K562 (cell line): ENCODE data around the gene SCAP. TPM values are rescaled to one million over a fixed set of nuclear protein-coding genes. Genes with fewer than 3 reads are reported as not detected.

Experiments used
- ADNP ChIP-seq: fragments of 200-800 bp; sonication (Bioruptor generic); IDR thresholded peaks from 2 replicates; pipeline ENCODE4 v1.6.1; 2016; ENCODE audit warnings: missing genetic modification characterization, missing compliant biosample characterization
- ATF1 ChIP-seq, 2 experiments: fragments of 450-650 bp in 1 of 2; IDR thresholded peaks; 2 replicates each; pipeline ENCODE4 v1.6.1; 2016; ENCODE audit warnings: missing compliant biosample characterization in 1 of 2, missing genetic modification characterization in 1 of 2
- BRD9 ChIP-seq: fragments of 450-650 bp; IDR thresholded peaks from 2 replicates; pipeline ENCODE4 v1.6.1; 2018; ENCODE audit warnings: low read depth; ENCODE audit not compliant: partially characterized antibody
- CCNT2 ChIP-seq: IDR thresholded peaks from 2 replicates; pipeline ENCODE4 v1.6.1; 2011; ENCODE audit warnings: borderline replicate concordance, low read depth, mild to moderate bottlenecking, moderate library complexity, mixed read lengths, low read length; ENCODE audit not compliant: insufficient read length; ENCODE audit errors: extremely low read depth
- HNRNPL ChIP-seq: fragments of 200-400 bp; formaldehyde crosslinking; IDR thresholded peaks from 2 replicates; pipeline ENCODE4 v1.6.1; 2017; ENCODE audit warnings: low read depth, mild to moderate bottlenecking, low read length
- JUNB ChIP-seq: fragments of 450-650 bp; formaldehyde crosslinking; conservative IDR thresholded peaks from 2 replicates; pipeline ENCODE4 v1.4.0; 2020; ENCODE audit warnings: mild to moderate bottlenecking
- MIER1 ChIP-seq: fragments of 450-650 bp; IDR thresholded peaks from 2 replicates; pipeline ENCODE4 v1.6.1; 2016; ENCODE audit warnings: antibody characterized with exemption, mild to moderate bottlenecking, low read depth
- MYC ChIP-seq, 2 experiments: fragments of 250-450 bp in 1 of 2; sonication (Bioruptor Pico) in 1 of 2; IDR thresholded peaks; 2 replicates each; pipeline versions ENCODE4 v1.5.1 to v1.6.1; 2012 to 2021; ENCODE audit warnings: low read depth in 2 of 2, borderline replicate concordance in 1 of 2, improper control_type of control experiment in 1 of 2, low read length in 1 of 2, mild to moderate bottlenecking in 1 of 2, moderate library complexity in 1 of 2
- NR4A1 ChIP-seq, 2 experiments: fragments of 250-450 bp in 1 of 2; fragments of 450-650 bp in 1 of 2; sonication (Bioruptor Pico) in 1 of 2; IDR thresholded peaks; 2 replicates each; pipeline versions ENCODE4 v1.4.0 to v1.6.1; 2016 to 2020; ENCODE audit warnings: mild to moderate bottlenecking in 2 of 2, missing compliant biosample characterization in 1 of 2, missing genetic modification characterization in 1 of 2, moderate library complexity in 1 of 2
- PHB ChIP-seq: fragments of 250-450 bp; sonication (Bioruptor Pico); IDR thresholded peaks from 2 replicates; pipeline ENCODE4 v1.5.0; 2021
- PREB ChIP-seq: sonication (generic); formaldehyde crosslinking; IDR thresholded peaks from 2 replicates; pipeline ENCODE4 v1.8.1; 2023; ENCODE audit warnings: mild to moderate bottlenecking, missing genetic modification reagents
- RBM25 ChIP-seq: fragments of 200-400 bp; formaldehyde crosslinking; IDR thresholded peaks from 2 replicates; pipeline ENCODE4 v1.6.1; 2018; ENCODE audit warnings: low read length, low read depth, moderate library complexity; ENCODE audit not compliant: severe bottlenecking
- SLC30A9 ChIP-seq: fragments of 250-450 bp; sonication (Bioruptor Pico); IDR thresholded peaks from 2 replicates; pipeline ENCODE4 v1.8.0; 2022; ENCODE audit warnings: mild to moderate bottlenecking, moderate library complexity
- TGIF2 ChIP-seq: sonication (generic); formaldehyde crosslinking; IDR thresholded peaks from 2 replicates; pipeline ENCODE4 v1.8.1; 2022; ENCODE audit warnings: mild to moderate bottlenecking, missing genetic modification reagents, moderate library complexity
- ZBTB8A ChIP-seq: fragments of 450-650 bp; IDR thresholded peaks from 2 replicates; pipeline ENCODE4 v1.6.1; 2018; ENCODE audit warnings: mild to moderate bottlenecking, moderate library complexity; ENCODE audit not compliant: partially characterized antibody
- ZC3H8 ChIP-seq: fragments of 450-650 bp; IDR thresholded peaks from 2 replicates; pipeline ENCODE4 v1.6.1; 2017
- ZNF232 ChIP-seq: sonication (generic); formaldehyde crosslinking; IDR thresholded peaks from 2 replicates; pipeline ENCODE4 v1.8.0; 2022; ENCODE audit warnings: mild to moderate bottlenecking, missing genetic modification reagents
- ZNF445 ChIP-seq: fragments of 250-450 bp; sonication (Bioruptor Pico); IDR thresholded peaks from 2 replicates; pipeline ENCODE4 v1.4.0; 2020; ENCODE audit warnings: low read depth, mild to moderate bottlenecking, moderate library complexity
- ZNF507 ChIP-seq: conservative IDR thresholded peaks from 2 replicates; pipeline ENCODE4 v1.6.1; 2017; ENCODE audit warnings: missing genetic modification characterization, missing compliant biosample characterization
- ZNF57 ChIP-seq: fragments of 450-650 bp; formaldehyde crosslinking; IDR thresholded peaks from 2 replicates; pipeline ENCODE4 v1.4.0; 2020; ENCODE audit warnings: mild to moderate bottlenecking, moderate library complexity
- ZNF668 ChIP-seq: fragments of 250-450 bp; sonication (Bioruptor Pico); IDR thresholded peaks from 2 replicates; pipeline ENCODE4 v1.8.0; 2022; ENCODE audit warnings: mild to moderate bottlenecking, inconsistent platforms
- ZNF717 ChIP-seq: fragments of 250-450 bp; sonication (Bioruptor Pico); IDR thresholded peaks from 2 replicates; pipeline ENCODE4 v1.5.0; 2021
- ZNF740 ChIP-seq, 3 experiments: fragments of 200-800 bp in 1 of 3; sonication (Bioruptor generic) in 1 of 3; sonication (generic) in 1 of 3; formaldehyde crosslinking in 1 of 3; IDR thresholded peaks; 2 replicates each; pipeline versions ENCODE4 v1.6.1 to v1.8.0; 2016 to 2022; ENCODE audit warnings: mild to moderate bottlenecking in 2 of 3, missing compliant biosample characterization in 2 of 3, missing genetic modification characterization in 2 of 3, missing genetic modification reagents in 1 of 3
- polyA plus RNA-seq, 8 experiments: library from polyadenylated mRNA; depleted of rRNA in 4 of 8; stranded (reverse) in 5 of 8; unstranded in 3 of 8; fragments of >200 nt; fragmentation: Nextera tagmentation in 2 of 8; fragmentation: Illumina TruSeq in 1 of 8; extraction: Ambion mirVana in 2 of 8; extraction: Trizol in 1 of 8; gene quantifications; 2 replicates each; pipeline versions ENCODE4 v1.2.1 to v1.2.3, GENCODE V29; 2011 to 2014; ENCODE audit warnings: inconsistent platforms in 1 of 8, missing spikeins in 1 of 8
- total RNA-seq, 7 experiments: library from RNA; depleted of rRNA in 6 of 7; stranded (reverse); fragments of >200 nt in 6 of 7; fragmentation: Illumina TruSeq in 2 of 7; extraction: Trizol in 2 of 7; gene quantifications; 2 replicates each; pipeline versions ENCODE4 v1.2.1 to v1.2.3, GENCODE V29; 2011 to 2021; ENCODE audit warnings: low replicate concordance in 1 of 7
- TF ChIP-seq, protein P1 (sequence below): sonication (generic); formaldehyde crosslinking; IDR thresholded peaks from 2 replicates; pipeline ENCODE4 v1.8.1; 2023; ENCODE audit warnings: mild to moderate bottlenecking, missing genetic modification reagents

The SCAP gene
- total and polyA plus RNA-seq, 9 of the 15 experiments (the other 6 are each of a cell fraction or from before 2014, with no cell fraction given), result 2.6 to 104 (median 37.8) TPM

DNA sequence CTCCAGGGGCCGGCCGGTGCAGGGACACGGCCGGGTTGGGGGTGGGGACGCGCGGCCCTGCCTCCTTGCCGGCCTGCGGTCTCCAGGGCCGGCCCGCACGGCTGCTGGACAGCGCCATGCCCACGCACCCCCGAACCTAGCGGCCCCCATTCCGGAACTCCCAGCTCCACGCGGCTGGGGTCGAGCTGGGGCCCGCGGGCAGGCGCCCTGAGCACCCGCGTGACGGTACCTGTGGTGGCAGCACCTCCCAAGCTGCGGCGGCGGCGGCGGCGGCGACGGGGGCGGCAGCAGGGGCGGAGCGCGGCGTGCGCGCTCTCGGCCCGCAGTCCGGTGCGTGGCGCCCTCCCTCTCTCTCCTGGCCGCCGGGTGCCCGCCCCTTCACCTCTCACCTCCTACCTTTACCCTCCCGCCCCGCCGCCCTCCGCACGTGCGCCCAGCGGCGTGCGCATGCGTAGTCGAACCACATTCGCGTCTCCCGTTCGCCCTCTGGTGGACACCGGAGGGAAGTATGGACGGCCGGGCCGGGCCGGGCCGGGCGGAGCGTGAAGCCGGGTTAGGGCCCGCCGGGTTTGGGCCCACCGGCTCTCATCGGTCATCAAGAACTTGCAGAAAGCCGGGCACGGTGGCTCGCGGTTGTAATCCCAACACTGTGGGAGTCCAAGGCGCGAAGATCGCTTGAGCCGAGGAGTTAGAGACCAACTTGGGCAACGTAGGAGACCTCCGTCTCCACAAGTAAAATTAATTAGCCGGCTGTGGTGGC, at the start of gene SCAP (continued):
- TF ChIP-seq SLC30A9, result 0 out of 2 replicates have a peak, but pooled peaks have one; percentile 71
- no peak for TF ChIP-seq PREB (CRISPR knock-in tag)
- peak; percentile 70; the same call in 1 of the 2 replicates for TF ChIP-seq ZNF740 (CRISPR knock-in tag; IDR thresholded peaks at IDR 0.05)
- no peak; a peak in 1 of 4 replicates for TF ChIP-seq ZNF740 (tag; IDR thresholded peaks at IDR 0.05)
- TF ChIP-seq RBM25, result peak; percentile 38
- TF ChIP-seq HNRNPL, result peak; percentile 95
- no peak for TF ChIP-seq ATF1 (CRISPR knock-in tag; IDR thresholded peaks at IDR 0.05)
- peak; percentile 85 for TF ChIP-seq ATF1 (tag; IDR thresholded peaks at IDR 0.05)
- TF ChIP-seq ADNP (tag), result no peak
- TF ChIP-seq ZNF232, result 0 out of 2 replicates have a peak, but pooled peaks have one; percentile 33
- TF ChIP-seq, protein P1, sequence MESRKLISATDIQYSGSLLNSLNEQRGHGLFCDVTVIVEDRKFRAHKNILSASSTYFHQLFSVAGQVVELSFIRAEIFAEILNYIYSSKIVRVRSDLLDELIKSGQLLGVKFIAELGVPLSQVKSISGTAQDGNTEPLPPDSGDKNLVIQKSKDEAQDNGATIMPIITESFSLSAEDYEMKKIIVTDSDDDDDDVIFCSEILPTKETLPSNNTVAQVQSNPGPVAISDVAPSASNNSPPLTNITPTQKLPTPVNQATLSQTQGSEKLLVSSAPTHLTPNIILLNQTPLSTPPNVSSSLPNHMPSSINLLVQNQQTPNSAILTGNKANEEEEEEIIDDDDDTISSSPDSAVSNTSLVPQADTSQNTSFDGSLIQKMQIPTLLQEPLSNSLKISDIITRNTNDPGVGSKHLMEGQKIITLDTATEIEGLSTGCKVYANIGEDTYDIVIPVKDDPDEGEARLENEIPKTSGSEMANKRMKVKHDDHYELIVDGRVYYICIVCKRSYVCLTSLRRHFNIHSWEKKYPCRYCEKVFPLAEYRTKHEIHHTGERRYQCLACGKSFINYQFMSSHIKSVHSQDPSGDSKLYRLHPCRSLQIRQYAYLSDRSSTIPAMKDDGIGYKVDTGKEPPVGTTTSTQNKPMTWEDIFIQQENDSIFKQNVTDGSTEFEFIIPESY, result peak; percentile 79; the same call in 1 of the 2 replicates
- no peak for TF ChIP-seq MIER1
- TF ChIP-seq BRD9, result no peak
- peak; percentile 95 for TF ChIP-seq CCNT2
- no peak for TF ChIP-seq JUNB (CRISPR knock-in tag)
- no peak for TF ChIP-seq ZNF57 (CRISPR knock-in tag)
- no peak for TF ChIP-seq ZNF668 (CRISPR knock-in tag)
- TF ChIP-seq ZC3H8, result no peak
- peak; percentile 99 for TF ChIP-seq MYC (IDR thresholded peaks at IDR 0.05; ENCODE audit: low read depth, low read length)
- peak; percentile 80 for TF ChIP-seq MYC (CRISPR knock-in tag; IDR thresholded peaks at IDR 0.05; ENCODE audit: borderline replicate concordance, low read depth)
- TF ChIP-seq ZNF507, result no peak
- TF ChIP-seq ZNF445, result no peak
- TF ChIP-seq TGIF2 (CRISPR knock-in tag), result no peak
- TF ChIP-seq PHB, result peak; percentile 75; the same call in 1 of the 2 replicates
- TF ChIP-seq ZBTB8A, result no peak
- TF ChIP-seq NR4A1 (CRISPR knock-in tag; IDR thresholded peaks at IDR 0.05), result peak; percentile 89; the same call in 1 of the 2 replicates
- 0 out of 2 replicates have a peak, but pooled peaks have one; percentile 57 for TF ChIP-seq NR4A1 (tag; IDR thresholded peaks at IDR 0.05)
- TF ChIP-seq ZNF717, result no peak
